Islet precursor cell (in vitro differentiated cells): ENCODE results near the gene MTCH2.

ENCODE experiments used
- DNase-seq: peaks from one replicate; pipeline ENCODE4 v3.0.0-alpha.2; 2018

The MTCH2 gene

GRCh38 chr11:47631473-47631872, 10.9 kb downstream of the MTCH2 start:
- DNase-seq = no peak

- no peak for DNase-seq
Measured at GRCh38 chr11:47628026-47628425, 14.3 kb downstream of the MTCH2 start.

GRCh38 chr11:47626234-47626633, 16.1 kb downstream of the MTCH2 start:
- no peak for DNase-seq

- no peak for DNase-seq
Measured at GRCh38 chr11:47620836-47621378, 21.5 kb downstream of the MTCH2 start.

GRCh38 chr11:47617417-47617809, 24.9 kb downstream of the MTCH2 start:
- no peak for DNase-seq

GRCh38 chr11:47616726-47617416, 25.5 kb downstream of the MTCH2 start:
- DNase-seq = peak; percentile 73

GRCh38 chr11:47615249-47615648, 27.1 kb downstream of the MTCH2 start:
- DNase-seq = no peak

GRCh38 chr11:47611348-47611794, 31.0 kb downstream of the MTCH2 start:
- DNase-seq = no peak

- DNase-seq = no peak
Measured at GRCh38 chr11:47609675-47610074, 32.7 kb downstream of the MTCH2 start.

GRCh38 chr11:47607380-47607779, 35.0 kb downstream of the MTCH2 start:
- DNase-seq = peak; percentile 93

GRCh38 chr11:47606731-47607130, 35.6 kb downstream of the MTCH2 start:
- peak; percentile 72 for DNase-seq

- DNase-seq = no peak
Measured at GRCh38 chr11:47605921-47606320, 36.4 kb downstream of the MTCH2 start.

GRCh38 chr11:47603295-47603694, 39.1 kb downstream of the MTCH2 start:
- no peak for DNase-seq

- no peak for DNase-seq
Measured at GRCh38 chr11:47599902-47600301, 42.5 kb downstream of the MTCH2 start.

- DNase-seq = no peak
Measured at GRCh38 chr11:47595967-47596366, 46.4 kb downstream of the MTCH2 start.

- DNase-seq = no peak
Measured at GRCh38 chr11:47595029-47595428, 47.3 kb downstream of the MTCH2 start.

GRCh38 chr11:47593934-47594855, 48.2 kb downstream of the MTCH2 start, which contains the start of gene C1QTNF4:
C1QTNF4 (minus strand) TSS chr11:47594411; CDS start chr11:47590810, 3,601 bp downstream.
- DNase-seq = no peak

GRCh38 chr11:47593492-47593933, 48.8 kb downstream of the MTCH2 start:
- DNase-seq = no peak

GRCh38 chr11:47592970-47593369, 49.4 kb downstream of the MTCH2 start:
- DNase-seq = no peak

- DNase-seq = no peak
Measured at GRCh38 chr11:47592251-47592650, 50.1 kb downstream of the MTCH2 start.

GRCh38 chr11:47591764-47592163, 50.6 kb downstream of the MTCH2 start:
- no peak for DNase-seq

- no peak for DNase-seq
Measured at GRCh38 chr11:47589977-47590861, 52.1 kb downstream of the MTCH2 start.

GRCh38 chr11:47589584-47589976, 52.8 kb downstream of the MTCH2 start:
- no peak for DNase-seq
